C1 segment of cervical spinal cord (tissue), 14 donors: Measurements from ENCODE around the gene SRP68.
A peak's percentile ranks its signal among the peaks of the same experiment; 100 is the strongest.

Experiments used
- DNase-seq, 14 donors: peaks; one replicate each; lab custom pipeline; 2025; lab: John Stamatoyannopoulos, UW

Gene SRP68

DNA sequence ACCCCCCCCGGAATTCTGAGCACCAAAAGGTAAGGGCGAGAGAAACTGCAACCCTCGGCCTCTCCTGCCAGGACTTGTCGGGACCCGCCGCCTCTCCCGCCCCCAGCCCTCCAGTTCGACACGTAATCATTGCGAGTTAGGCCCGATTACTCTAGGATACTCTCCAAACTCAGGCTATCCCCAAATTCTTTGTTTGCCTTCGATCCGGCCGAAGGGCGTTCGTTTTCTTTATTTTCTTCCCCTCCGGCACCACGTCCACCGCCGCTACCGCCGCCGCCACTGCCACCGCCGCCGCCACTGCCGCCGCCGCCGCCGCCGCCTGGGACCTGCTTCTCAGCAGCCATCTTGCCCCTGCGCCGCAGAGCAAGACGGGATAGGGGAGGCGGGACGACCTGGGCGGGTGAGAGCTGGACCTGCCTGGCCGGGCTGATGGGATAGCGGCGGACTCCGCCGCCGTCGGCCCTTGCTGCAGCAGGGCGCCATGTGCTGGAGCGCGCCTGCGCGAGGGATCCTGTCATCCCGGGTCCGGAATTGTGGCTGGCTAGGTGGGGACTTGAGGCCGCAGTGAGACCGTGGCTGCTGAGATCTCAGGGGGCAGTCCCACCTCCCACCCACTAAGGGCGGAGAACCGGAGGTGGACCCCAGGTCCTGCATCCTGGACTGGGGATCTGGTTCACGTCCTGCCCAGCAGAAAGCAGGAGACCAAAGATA lies at the start of gene SRP68:
TSS of gene SRP68 (minus strand) at position 370 of the 711 bp plus-strand sequence. CDS start at position 344, 26 bp downstream.
- peak; percentile 53 to 95 (median 91) for DNase-seq

DNA sequence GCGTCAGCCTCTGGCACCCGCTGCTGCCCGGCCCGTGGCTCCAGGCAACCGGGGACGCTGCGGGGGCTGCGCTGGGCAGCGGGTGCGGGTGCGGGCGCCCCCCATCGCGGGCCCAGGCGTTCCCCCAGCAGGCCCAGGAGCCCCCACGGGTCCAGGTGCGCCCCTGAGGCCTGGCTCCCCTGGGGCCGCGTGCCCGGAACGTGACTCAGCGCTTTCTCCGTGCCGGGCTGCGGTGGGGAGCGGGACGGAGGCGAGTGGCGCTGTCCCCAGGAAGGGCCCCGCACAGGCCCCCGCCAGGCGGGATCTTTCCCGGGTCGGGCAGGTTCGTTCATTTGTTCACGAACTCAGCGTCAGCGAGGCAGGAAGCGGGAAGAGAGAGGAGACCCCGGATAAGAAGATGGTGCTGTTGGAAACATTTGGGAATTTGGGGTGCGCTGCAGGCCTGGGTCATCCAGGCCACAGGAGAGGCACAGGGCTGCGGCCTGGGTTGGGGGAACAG lies 49.7 kb upstream of the SRP68 start:
- peak in 2 of 14 donors; percentile 34 to 49 for DNase-seq

DNA sequence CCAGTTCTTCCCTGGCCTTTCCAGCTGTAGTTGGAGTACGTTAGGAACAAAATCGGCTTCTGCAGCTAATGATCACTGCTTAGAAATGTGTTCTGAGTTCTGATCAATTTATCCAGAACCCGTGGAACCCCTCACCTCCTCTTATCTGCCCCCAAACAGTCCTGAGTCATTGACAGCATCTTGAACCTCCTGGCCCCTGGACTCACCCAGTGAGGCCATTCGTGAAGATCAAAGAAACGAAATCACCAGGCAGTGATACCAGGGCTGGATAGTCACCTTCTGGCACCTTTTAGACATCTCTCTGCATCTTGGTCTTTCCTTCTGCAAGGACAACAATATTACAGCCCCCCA lies 48.3 kb upstream of the SRP68 start:
- DNase-seq, result no peak

DNA sequence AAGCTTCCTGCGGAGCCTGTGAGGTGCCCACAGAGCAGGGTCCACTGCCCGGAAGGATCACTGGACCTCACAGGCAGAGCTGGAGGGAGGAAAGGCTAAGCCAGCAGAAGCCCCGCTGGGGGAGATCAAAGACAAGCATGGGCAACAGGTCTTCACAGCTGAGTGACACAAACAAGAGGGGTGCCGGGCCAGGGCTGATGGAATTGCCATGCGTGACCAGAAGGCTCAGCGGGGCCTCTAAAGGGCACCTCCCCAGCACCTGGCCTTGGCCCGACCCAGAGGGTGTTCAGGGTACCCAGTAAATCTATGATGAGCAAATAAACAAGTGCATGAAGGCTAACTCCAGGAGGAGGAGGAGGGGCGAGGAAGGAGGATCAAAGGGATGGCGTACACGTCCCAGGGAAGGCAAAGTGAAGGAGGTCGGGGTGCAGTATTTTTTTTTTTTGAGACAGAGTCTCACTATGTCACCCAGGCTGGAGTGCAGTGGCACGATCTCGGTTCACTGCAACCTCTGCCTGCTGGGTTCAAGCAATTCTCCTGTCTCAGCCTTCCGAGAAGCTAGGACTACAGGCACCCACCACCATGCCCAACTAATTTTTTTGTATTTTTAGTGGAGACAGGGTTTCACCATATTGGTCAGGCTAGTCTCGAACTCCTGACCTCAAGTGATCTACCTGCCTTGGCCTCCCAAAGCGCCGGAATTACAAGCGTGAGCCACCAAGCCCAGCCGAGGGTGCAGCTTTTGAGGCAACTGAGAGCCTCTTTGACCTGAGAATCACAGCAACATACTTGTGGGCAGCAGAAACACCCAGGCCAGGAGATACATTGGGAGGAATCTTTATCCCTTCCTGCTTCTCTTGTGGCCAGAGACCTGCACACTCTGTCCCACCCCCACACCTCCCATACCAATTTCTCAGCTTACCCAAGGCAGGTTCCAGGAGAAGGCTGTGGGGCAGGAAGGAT lies 47.4 kb upstream of the SRP68 start:
- DNase-seq, result no peak

DNA sequence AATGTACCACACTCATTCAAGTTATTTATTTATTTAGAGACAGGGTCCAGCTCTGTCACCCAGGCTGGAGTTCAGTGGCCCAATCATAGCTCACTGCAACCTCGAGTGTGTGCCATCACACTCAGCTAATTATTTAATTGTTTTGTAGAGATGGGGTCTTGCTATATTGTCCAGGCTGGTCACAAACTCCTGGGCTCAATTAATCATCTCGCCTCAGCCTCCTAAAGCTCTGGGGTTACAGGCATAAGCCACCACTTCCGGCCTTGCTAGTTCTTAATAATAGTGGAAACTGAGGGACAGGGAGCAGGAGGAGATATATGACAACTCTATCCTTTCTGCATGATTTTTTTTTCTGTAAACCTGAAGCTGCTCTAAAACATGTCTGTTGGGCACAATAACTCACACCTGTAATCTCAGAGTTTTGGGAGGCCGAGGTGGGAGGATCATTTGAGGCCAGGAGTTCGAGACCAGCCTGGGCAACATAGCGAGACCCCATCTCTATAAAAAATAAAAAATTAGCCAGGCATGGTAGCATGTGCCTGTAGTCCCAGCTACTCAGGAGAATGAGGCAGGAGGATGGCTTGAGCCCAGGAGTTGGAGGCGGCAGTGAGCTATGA lies 42.9 kb upstream of the SRP68 start:
- DNase-seq, result no peak

DNA sequence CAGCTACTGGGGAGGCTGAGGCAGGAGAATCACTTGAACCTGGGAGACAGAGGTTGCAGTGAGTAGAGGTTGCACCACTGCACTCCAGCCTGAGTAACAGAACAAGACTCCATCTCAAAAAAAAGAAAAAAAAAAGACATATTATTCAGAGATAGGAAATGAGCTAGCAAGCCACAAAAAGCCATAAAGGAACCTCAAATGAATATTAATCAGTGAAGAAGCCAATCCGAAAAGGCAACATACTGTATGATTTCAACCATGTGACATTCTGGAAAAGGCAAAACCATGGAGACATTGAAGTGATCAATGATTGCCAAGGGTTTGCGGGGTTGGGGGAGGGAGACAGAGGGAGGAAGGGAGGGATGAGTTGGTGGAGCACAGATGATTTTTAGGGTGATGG lies 39.6 kb upstream of the SRP68 start:
- no peak for DNase-seq

DNA sequence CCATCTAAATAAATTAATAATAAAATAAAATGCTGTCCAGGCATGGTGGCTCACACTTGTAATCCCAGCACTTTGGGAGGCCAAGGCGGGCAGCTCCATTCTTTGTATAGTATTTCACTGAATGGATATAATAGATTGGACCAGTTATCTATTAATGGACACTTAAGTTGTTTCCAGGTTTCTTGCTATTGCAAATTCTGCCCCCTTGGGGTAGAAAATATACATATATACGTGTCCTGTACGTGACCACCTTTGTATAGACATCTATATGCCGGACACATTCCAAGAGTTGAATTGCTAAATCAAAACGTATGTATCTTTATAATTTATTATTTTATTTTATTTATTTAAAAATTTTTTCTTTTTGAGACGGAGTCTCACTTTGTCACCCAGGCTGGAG lies 35.2 kb upstream of the SRP68 start:
- no peak for DNase-seq

DNA sequence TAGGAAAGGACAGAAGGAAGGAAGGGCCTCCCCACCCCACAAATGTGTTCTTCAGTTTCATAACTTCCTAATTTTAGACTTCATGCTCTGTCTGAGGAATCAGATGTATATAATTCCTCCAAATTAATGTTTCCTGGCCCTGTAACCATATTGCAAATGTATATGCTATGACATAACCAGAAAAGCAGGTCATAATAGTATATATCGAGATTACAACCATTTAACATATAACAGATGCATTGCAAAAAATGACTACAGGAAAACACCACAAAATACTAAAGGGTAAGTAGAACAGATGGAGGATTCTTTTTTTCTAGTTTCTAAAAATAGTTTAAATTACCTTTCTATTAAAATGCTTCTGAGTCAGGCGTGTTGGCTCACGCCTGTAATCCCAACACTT lies 34.4 kb upstream of the SRP68 start:
- peak in 1 of 14 donors; percentile 43 for DNase-seq

DNA sequence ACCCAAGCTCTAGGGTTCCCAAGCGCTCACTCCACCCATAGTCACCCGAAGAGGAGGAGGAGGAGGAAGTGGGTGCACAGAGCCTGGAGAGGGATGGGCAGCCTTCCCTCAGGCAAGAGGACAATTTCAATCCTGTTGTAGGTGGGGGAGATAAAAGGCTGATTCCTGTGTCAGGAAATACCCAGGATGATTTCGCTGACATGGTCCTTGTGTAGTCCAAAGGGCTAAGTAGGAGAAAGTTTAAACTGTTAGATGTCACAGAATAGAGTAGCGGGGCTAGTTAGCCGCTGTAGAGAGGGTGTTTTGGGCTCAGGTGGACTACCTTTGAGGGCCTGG lies 32.5 kb upstream of the SRP68 start:
- DNase-seq, result no peak

DNA sequence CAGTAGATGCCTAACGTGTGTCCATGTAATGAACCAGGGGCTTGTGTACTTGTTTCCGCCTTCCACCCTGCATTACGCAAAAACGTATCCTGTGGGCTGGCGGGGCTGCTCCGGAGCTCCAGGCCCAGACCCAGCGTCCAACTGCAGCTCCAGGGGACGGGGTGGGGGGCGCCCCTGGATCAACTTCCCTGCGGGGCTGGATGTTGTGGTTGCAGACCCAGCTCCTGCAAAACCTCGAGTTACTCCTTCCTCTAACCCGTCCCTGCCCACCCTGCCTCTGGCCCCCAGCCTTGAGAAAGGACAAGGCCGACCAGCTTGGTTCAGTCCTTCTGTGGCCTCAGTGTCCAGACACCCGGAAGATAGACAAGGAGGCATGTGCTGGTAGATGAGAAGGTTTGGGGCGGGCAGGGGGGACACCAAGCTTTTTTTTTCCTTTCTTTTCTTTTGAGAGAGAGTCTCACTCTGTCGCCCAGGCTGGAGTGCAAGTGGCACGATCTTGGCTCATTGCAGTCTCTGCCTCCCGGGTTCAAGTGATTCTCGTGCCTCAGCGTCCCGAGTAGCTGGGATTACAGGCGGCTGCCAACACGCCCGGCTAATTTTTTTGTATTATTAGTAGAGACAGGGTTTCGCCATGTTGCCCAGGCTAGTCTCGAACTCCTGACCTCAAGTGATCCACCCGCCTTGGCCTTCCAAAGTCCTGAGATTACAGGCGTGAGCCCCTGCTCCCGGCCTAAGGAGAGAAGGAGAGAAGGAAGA lies 32.0 kb upstream of the SRP68 start:
- no peak for DNase-seq

DNA sequence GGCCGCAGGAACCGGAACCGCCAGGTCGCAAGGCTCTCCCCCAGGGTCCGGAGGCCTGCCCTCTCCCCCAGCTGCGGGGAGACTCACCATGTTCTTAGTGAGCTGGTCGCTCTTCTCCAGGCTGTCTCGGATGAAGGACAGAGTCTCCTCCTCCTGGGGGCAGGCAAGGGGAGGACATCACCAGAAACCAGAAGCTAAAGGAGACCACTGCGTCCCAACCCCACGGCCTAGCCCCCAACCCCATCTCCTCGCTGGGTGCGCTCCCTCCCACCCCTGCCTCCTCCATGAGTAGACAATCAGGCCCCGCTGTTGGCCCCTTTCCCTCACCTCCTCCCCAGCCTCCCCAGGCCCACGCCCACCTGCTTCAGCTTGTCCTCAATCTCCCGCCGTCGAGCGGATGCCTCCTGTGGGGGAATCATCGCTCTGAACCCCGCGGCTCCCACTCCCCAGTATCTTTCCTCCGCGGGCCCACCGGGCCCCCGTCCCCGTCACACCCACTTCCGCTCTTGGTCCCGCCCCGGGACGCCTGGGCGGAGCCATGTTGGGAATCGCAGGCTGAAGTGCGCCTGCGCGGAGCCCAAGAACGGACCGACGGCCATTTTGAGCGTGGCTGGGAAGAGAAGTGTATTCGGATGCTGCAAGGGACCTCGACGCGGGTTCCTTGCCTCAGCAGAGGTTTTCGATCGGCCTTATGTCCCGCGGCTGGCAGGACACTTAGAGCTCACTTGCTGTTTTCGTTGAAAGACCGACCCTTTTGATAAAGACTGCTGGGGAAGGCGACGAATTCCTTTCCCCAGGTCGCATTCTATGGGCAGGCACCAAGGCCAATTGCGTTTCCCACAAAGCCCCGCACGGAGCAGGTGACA lies 31.2 kb upstream of the SRP68 start, which contains the start of gene EXOC7:
TSS of gene EXOC7 (minus strand) at position 514 of the 866 bp plus-strand sequence. CDS start at position 419, 95 bp downstream.
- DNase-seq, result peak; percentile 35 to 93 (median 86)

DNA sequence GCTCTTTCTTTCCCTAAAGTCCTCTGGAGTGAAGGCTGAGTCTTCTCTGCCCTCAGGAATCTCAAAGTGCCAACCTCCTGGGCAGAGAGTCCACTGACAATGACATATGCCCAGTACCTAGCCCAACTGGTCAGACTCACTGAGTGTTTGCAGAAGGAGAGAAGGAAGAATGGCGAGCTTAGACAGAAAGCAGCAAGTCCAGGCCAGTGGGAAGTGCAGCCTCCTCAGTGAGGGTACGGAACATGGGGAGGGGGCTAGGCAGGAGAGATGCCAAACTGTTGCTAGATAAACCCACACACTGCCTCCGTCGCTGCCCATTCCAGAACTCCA lies 30.6 kb upstream of the SRP68 start:
- DNase-seq, result no peak

DNA sequence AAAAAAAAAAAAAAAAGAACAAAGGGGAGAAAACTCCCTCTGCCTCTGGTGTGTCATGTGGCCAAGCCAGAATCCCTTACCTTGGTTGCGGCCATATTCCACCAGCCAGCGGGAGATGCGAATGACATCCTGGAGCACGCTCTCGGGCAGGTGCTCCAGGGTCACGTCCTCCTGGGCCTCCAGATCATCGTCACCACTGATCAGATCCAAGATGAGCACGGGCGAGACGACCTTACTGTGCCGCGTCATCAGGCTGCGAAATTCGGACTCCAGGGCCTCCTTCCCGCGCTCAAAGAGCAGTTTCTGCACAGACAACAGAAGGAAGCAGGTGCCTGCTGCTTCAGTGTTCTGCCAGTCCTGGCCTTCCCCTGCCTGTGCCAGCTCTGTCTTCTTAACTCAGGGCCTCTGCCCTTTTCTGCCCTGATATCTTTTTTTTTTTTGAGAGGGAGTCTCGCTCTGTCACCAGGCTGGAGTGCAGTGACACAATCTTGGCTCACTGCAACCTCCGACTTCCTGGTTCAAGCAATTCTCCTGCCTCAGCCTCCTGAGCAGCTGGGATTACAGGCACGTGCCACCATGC lies 25.5 kb upstream of the SRP68 start:
- DNase-seq, result no peak

DNA sequence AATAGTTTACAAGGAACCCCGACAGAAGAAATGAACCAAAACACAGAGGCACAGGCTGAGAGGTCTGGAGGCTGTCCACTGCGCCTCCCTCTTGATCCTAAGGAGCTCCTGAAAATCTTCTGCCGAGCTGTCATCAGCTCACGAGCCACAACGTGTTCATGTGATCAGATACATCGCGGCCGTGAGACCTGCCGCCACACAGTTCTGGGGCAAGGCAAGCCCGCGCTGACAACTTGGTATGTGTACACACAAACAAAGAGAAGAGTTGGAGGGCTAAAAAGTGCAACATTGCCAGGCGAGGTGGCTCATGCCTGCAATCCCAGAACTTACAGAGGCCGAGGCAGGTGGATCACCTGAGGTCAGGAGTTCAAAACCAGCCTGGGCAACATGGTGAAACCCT lies 23.6 kb upstream of the SRP68 start:
- DNase-seq, result no peak

DNA sequence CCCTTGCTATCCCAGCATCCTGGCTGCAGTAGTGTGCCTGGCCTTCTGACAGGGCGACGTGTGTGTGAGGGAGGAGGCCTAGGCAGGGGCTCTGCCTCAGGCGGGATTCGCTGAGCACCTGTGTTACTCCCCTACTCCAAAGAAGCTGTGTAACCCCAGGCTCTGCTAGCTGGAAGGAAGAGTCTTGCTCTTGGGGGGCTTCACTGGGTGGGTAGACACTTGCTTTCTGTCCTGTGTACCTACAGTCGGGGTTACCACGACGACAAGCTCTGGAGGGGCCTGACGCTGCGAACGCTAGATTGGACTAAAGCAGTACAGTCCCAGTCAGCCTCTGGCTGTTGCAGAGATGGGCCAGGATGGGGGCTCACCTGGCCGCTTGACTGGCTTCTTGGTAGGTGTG lies 21.7 kb upstream of the SRP68 start:
- DNase-seq, result no peak

DNA sequence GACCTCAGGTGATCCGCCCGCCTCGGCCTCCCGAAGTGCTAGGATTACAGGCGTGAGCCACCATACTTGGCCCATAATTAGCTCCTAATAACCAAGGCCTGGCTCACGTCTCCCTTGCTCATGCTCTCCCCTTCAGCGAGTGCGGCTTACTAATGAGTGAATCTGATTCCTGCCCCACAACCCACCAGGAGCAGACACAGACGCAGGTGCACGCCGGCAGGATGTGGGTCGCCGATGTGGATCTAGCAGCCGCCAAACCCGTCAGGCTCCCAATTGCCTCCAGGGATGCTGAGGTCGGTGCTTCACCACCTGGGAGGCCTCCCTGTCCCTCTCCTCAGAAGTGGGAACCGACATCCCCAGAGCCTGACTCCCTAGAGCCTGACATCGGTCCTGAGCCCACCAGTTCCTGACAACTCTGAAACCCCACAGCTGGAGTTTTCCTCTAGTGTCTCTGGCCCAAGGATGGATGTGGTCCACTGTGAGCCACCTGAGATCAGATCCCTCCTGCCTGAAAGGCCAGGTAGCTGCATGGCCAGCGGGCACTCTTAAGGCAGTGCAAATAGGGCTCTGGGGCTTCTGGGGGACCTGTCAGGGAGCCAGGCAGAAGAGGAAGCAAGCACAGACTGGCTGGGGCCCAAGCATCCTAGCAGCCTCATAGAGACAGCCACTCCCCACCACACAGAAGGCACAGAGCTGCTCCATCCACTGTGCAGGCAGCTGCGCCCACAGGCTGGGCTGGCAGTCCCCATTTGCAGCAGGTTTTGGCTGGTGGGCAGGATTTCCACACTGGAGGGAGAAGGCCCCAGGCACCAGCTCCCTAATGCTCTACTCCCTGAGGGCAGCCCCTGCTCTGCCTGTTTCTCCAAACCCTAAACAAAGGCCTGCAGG lies 20.5 kb upstream of the SRP68 start:
- DNase-seq, result no peak

DNA sequence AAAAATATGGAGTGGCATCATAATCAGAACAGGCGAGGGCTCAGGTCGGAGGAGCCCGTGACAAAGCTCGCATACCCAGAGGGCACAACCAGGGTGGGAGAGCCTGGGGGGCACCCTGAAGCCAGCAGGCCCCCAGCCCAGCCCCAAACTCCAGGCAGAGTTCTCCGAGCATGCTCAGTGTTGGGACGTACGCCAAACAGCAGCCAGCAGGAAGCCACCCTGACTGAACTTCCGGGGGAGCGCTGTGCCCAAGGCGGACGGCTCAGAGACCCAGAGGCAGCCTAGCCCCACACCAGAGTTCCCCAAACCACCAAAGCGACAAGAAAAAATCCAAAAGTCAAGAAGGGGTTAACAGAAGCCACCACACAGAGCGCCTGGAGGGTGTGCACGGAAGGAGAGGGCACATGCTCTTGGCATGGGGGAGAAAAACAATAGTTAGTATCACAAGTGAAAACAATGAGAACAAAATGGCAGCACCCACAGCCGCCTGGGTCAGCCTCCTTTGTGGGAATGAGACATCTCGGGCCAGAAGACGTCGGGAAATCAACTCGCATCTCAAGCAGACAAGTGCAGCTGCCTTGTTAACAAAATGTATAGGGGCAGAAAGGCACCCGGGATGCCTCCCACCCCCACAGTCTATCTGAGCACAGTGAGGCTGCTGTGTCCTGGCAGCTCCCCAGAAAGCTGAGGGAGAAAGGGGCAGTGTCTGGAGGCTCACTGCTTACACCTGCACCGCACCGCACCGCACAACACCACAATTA lies 19.4 kb upstream of the SRP68 start:
- DNase-seq, result no peak

DNA sequence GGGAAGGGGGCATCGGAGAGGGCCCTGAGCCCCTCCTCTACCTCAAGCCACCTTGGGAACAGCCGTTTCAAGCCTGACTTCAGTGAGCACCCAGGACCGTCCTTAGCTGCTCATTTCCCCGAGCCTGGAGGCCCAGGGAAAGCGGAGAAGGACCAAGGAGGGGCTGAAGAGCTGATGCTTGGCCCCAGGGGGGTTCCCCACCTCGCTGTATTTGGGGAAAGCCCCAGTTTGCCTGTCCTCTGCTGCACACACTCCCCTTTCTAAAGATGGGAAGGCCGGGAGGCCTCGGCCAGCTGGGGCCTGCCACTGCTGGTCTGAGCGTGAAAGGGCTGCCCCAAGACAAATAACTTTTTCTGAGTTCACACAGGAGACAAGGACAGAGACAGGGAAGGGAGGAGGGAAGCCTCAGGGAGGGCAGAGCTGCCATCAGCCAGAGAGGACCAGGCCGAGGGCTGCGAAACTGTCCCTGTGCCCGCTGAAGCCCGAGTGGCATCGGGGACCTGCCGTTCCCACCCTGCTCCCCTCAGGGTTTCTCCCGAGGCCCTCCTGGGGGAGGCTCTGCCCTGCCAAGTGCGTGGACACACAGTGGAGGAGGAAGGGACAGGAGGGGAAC lies 18.3 kb upstream of the SRP68 start:
- no peak for DNase-seq
